OCI-LY7 (cell line): Measurements from ENCODE around the gene ELMO1.

Experiments
- CTCF ChIP-seq: fragments of 200-600 bp; sonication (generic); conservative IDR thresholded peaks from 2 replicates; pipeline ENCODE4 v1.5.1; 2014; ENCODE audit warnings: mild to moderate bottlenecking, antibody characterized with exemption, low read length, moderate library complexity, mixed read lengths
- EZH2phosphoT487 ChIP-seq: fragments of 200-600 bp; sonication (generic); IDR thresholded peaks from 2 replicates; pipeline ENCODE4 v1.6.1; 2018; ENCODE audit warnings: low read depth, borderline replicate concordance, mild to moderate bottlenecking, mixed run types, antibody characterized with exemption, low read length, moderate library complexity, mixed read lengths

GRCh38 chr7:37455081-37455480 lies 6.4 kb upstream of the ELMO1 start:
- TF ChIP-seq CTCF, result no peak
- TF ChIP-seq EZH2phosphoT487, result no peak
